Memory B cell (primary cell): Measurements from ENCODE around the gene GABRB3.

Source experiments
- ATAC-seq: fragments of 150-1000 bp; cut with Tn5 transposase; 2 replicates; pipeline ENCODE4 v1.10.0; 2021; ENCODE audit warnings: low read depth, mild to moderate bottlenecking, moderate library complexity
- DNase-seq, 2 donors: peaks; one replicate each; pipeline ENCODE4 v3.0.0; 2022; ENCODE audit warnings: low spot score in 2 of 2
- H3K27ac Mint-ChIP-seq: one replicate; pipeline ENCODE4 v1.8.0; 2022; ENCODE audit warnings: mild to moderate bottlenecking, moderate library complexity, mixed read lengths
- H3K27me3 Mint-ChIP-seq: one replicate; pipeline ENCODE4 v1.8.0; 2022; ENCODE audit warnings: mixed read lengths
- H3K36me3 Mint-ChIP-seq: one replicate; pipeline ENCODE4 v1.8.0; 2022; ENCODE audit warnings: mild to moderate bottlenecking, mixed read lengths
- H3K4me1 Mint-ChIP-seq: one replicate; pipeline ENCODE4 v1.8.0; 2022; ENCODE audit warnings: mixed read lengths
- H3K4me3 Mint-ChIP-seq: one replicate; pipeline ENCODE4 v1.8.0; 2022; ENCODE audit warnings: mild to moderate bottlenecking, moderate library complexity, mixed read lengths
- H3K9me3 Mint-ChIP-seq: one replicate; pipeline ENCODE4 v1.8.0; 2022; ENCODE audit warnings: mixed read lengths

GABRB3 gene

DNA sequence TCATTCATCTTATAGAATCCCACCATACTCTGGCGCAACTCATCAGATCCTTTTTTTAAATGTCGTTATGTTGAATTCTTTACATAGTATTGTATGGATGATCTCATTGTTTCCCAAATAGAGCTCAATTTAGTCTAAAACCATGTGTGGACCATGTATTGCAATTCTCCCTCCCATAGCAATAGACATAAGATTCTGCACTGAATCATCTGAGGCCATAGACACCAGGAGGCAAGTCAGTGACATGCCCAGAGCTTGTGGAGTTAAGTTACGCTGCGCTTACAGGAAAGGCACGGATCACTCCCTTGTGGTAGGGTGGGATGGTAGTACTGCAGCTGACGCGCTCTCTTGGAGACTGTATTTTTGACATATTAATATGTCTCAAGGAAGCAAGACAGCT is 211.0 kb downstream of the GABRB3 start:
- Mint-ChIP-seq H3K9me3 (no peaks in the 10 kb centered on the region), H3K27me3 (no peaks in the 10 kb centered on the region), H3K27ac (no peak overlapping the region), H3K36me3 (no peaks in the 10 kb centered on the region), H3K4me3 (no peak overlapping the region), H3K4me1 (no peaks in the 10 kb centered on the region)
- no peak for DNase-seq
- no peak for ATAC-seq

DNA sequence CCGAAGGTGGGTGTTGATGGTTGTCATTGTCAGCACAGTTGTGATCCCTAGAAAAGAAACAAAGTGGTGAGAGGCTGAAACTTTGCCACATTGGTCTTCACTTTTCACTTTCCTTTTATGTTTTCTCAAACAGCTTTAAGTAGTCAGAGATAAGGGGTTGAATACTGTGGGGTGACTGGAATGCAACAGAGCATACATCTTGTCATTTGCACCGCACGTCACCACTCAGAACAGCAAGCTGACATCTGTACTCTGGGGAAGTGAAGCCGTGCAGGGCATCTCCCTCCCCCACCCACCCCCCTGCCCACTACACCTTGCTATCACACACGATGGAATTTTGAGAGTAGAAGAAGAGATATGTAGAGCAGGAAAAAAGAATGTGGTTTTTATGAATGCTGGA is 211.7 kb downstream of the GABRB3 start:
- no peak overlapping the region for H3K4me3 Mint-ChIP-seq
- H3K36me3 Mint-ChIP-seq, result no peaks in the 10 kb centered on the region
- no peaks in the 10 kb centered on the region for H3K27me3 Mint-ChIP-seq
- no peak for ATAC-seq
- no peak overlapping the region for H3K27ac Mint-ChIP-seq
- DNase-seq, result no peak
- peaks cover 3% of the 10 kb centered on the region for H3K9me3 Mint-ChIP-seq
- no peaks in the 10 kb centered on the region for H3K4me1 Mint-ChIP-seq

DNA sequence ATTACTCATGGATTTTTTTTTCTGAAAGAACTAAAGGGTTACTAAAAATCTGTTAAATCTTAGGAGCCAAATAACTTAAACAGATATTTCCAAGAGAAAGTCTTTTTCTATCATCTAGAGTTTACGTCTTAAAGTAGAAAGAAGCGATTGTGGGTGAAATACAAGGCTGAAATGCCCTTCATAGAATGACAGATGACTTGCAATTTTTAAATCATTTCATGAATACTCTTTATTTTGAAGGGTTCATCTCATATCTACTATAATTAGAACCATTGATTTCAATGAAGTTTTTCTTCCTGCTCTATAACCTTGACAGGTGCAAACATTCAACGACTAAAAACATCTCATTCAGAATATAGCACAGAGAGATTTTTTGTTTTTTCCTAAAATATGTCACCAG is 217.0 kb downstream of the GABRB3 start:
- ATAC-seq (no peak), DNase-seq (no peak)
- H3K9me3 Mint-ChIP-seq, result peaks cover 6% of the 10 kb centered on the region
- H3K27me3 Mint-ChIP-seq, result no peaks in the 10 kb centered on the region
- no peak overlapping the region for H3K4me3 Mint-ChIP-seq
- H3K27ac Mint-ChIP-seq, result no peak overlapping the region
- no peaks in the 10 kb centered on the region for H3K36me3 Mint-ChIP-seq
- no peaks in the 10 kb centered on the region for H3K4me1 Mint-ChIP-seq

DNA sequence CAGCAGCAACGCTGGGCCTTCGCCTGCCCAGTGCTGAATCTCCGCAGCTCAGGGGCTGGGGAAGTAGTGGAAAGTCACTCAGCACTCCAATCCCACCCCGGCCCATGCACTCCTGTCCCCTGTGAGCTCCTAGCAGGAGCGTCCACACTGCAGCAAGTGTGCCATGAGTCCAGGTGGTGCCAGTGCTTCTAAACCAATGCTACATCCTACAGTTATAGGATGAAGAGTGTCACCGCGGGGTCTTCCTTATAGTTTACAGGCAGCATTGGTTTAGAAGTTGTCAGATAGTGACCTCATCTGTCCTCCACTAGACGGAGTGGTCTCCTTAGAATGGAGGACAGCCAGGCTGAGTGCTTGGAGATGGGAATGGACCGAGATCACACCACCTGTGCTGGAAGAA is 221.4 kb downstream of the GABRB3 start:
- peaks cover 10% of the 10 kb centered on the region for H3K9me3 Mint-ChIP-seq
- no peak for DNase-seq
- H3K36me3 Mint-ChIP-seq, result no peaks in the 10 kb centered on the region
- no peaks in the 10 kb centered on the region for H3K4me1 Mint-ChIP-seq
- H3K4me3 Mint-ChIP-seq, result no peak overlapping the region
- ATAC-seq, result no peak
- no peaks in the 10 kb centered on the region for H3K27me3 Mint-ChIP-seq
- H3K27ac Mint-ChIP-seq, result no peak overlapping the region

DNA sequence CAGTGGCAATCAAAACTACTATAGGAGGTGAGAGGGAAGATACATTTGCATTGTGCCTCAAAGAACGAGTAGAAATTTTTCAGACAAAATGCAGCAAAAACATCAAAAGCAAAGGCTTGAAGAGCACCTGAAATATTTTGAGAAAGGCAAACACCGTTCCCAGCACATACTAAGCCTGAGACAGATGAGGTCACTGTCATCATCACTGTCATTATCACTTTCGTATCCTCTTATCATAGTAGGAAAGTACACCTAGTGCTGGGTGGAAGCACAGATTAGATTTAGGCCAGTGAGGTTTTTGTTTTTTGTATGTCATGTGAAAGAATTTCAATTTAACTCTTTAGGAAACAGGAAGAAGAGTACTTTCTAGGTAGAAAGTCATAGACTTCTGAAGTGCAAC is 222.0 kb downstream of the GABRB3 start:
- Mint-ChIP-seq H3K9me3 (peaks cover 8% of the 10 kb centered on the region), H3K4me1 (no peaks in the 10 kb centered on the region), H3K4me3 (no peak overlapping the region), H3K27ac (no peak overlapping the region), H3K36me3 (no peaks in the 10 kb centered on the region), H3K27me3 (no peaks in the 10 kb centered on the region)
- ATAC-seq (no peak), DNase-seq (no peak)

DNA sequence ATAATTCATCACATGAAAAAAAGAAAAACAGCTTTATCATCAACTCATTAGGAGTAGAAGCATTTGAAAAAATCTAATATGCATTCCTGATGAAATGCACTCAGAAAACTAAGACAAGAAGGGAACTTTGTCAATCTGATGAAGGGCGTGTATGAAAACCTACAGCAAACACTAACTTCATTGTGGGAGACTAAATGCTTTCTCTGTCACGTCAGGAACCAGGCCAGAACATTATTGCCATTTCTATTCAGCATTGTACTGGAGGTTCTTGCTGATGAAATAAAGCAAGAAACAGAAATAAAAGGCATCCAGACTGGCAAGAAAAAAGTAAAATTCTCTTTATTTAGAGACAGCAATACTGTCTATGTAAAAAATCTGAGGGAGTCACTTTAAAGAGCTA is 235.2 kb downstream of the GABRB3 start:
- Mint-ChIP-seq H3K27ac (no peak overlapping the region), H3K36me3 (no peaks in the 10 kb centered on the region), H3K27me3 (no peaks in the 10 kb centered on the region), H3K9me3 (peaks cover 15% of the 10 kb centered on the region), H3K4me1 (no peaks in the 10 kb centered on the region), H3K4me3 (no peak overlapping the region)
- no peak for DNase-seq
- ATAC-seq, result no peak

DNA sequence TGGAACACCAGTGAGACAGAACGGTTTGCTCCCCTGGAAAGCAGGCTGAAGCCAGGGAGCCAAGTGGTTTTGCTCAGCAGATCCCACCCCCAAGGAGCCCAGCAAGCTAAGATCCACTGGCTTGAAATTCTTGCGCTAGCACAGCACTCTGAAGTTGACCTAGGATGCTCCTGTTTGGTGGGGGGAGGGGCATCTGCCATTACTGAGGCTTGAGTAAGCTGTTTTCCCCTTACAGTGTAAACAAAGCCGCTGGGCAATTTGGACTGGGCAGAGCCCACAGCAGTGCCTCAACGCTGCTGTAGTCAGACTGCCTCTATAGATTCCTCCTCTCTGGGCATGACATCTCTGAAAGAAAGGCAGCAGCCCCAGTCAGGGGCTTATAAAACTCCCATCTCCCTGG is 241.4 kb downstream of the GABRB3 start:
- H3K4me3 Mint-ChIP-seq, result no peak overlapping the region

DNA sequence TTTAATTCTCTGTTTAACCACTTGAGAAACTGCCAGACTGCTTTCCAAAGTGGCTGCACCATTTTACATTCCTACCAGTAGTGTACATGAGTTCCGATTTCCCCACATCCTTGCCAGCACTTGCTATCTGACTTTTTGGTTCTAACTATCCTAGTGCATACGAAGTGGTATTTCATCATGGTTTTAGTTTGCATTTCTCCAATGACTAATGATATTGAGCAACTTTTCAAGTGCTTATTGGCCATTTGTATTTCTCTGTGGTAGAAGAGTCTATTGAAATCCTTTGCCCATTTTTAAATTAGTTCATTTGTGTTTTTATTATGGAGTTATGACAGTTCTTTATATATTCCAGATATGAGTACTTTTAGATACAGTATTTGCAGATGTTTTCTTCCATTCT is 247.8 kb downstream of the GABRB3 start:
- peaks cover 2% of the 10 kb centered on the region for H3K9me3 Mint-ChIP-seq
- H3K4me3 Mint-ChIP-seq, result no peak overlapping the region

More for the DNA sequence above, 241.4 kb downstream of the GABRB3 start:
- H3K9me3 Mint-ChIP-seq, result peaks cover 14% of the 10 kb centered on the region
- H3K27me3 Mint-ChIP-seq, result no peaks in the 10 kb centered on the region
- no peak overlapping the region for H3K27ac Mint-ChIP-seq
- no peaks in the 10 kb centered on the region for H3K36me3 Mint-ChIP-seq
- DNase-seq, result no peak
- H3K4me1 Mint-ChIP-seq, result no peaks in the 10 kb centered on the region
- ATAC-seq, result no peak

DNA sequence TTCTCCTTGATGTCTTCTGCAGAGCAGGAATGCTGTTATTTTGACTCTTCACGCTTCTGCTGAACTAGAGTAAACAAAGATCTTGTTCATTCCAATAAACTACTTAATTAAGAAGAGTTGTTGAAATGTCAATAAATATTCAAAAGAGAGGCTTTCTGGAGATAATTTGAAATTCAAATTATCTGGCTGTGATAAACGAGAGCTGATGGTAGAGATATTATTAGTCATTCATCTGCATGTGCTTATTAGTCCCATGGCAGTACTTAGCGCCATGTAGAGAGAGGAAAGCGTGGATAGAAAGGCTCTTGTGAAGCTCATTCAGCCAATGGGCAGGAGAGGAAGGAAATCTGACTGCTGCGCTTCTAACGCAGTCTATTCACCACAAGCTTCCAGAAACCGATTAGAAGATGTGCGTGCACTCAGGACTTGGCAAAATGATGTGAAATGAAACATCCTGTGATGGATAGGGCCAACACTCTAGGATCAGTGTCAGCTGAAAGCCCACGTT is 251.1 kb downstream of the GABRB3 start:
- H3K4me3 Mint-ChIP-seq, result no peak overlapping the region
- no peaks in the 10 kb centered on the region for H3K36me3 Mint-ChIP-seq
- ATAC-seq (no peak), DNase-seq (no peak)
- H3K9me3 Mint-ChIP-seq, result peaks cover 2% of the 10 kb centered on the region
- no peak overlapping the region for H3K27ac Mint-ChIP-seq
- H3K4me1 Mint-ChIP-seq, result no peaks in the 10 kb centered on the region
- H3K27me3 Mint-ChIP-seq, result no peaks in the 10 kb centered on the region

More for the DNA sequence above, 247.8 kb downstream of the GABRB3 start:
- H3K27me3 Mint-ChIP-seq, result no peaks in the 10 kb centered on the region
- DNase-seq (no peak), ATAC-seq (no peak)
- no peak overlapping the region for H3K27ac Mint-ChIP-seq
- no peaks in the 10 kb centered on the region for H3K36me3 Mint-ChIP-seq
- H3K4me1 Mint-ChIP-seq, result no peaks in the 10 kb centered on the region

DNA sequence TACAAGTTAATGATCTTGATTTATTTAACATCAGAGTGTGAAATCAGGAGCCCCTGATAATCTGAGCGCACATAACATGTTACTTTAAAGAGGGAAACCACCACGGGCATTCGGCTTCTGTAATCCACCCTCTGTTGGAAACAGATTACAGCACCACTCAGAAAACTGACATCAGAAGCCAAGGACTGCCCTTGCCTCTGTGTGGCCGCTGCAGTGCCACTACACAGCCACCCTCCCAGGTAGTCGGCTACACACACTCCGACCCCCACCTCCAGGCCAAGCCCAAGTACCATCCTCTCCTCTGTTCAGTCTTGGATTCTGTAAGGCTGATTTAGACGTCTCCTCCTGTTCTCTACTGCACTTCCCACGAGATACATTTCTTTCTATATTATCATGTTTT is 251.7 kb downstream of the GABRB3 start:
- H3K4me3 Mint-ChIP-seq, result no peak overlapping the region
- H3K27ac Mint-ChIP-seq, result no peak overlapping the region
- H3K36me3 Mint-ChIP-seq, result no peaks in the 10 kb centered on the region
- ATAC-seq (no peak), DNase-seq (no peak)
- peaks cover 2% of the 10 kb centered on the region for H3K9me3 Mint-ChIP-seq
- H3K4me1 Mint-ChIP-seq, result no peaks in the 10 kb centered on the region
- H3K27me3 Mint-ChIP-seq, result no peaks in the 10 kb centered on the region

DNA sequence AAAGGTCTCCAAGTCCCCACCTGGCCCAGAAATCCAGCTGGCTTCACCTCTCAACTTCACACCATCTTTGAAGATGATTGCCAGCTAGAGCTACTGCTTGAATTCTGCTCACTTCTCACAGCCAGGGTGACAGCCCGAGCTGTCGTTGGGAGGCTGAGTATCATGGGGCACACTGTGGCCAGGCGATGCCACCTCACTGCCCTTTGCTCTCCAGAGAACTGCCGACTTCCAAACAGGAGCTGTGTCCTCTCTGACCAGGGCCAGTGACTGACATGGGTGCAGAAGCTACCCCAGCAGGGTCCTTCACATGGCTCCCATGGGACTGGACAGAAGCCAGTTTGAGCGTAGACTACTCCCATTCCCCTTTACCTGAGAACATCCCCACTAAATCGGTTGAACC is 254.0 kb downstream of the GABRB3 start:
- no peak for DNase-seq
- no peak for ATAC-seq
- H3K27ac Mint-ChIP-seq, result no peak overlapping the region

DNA sequence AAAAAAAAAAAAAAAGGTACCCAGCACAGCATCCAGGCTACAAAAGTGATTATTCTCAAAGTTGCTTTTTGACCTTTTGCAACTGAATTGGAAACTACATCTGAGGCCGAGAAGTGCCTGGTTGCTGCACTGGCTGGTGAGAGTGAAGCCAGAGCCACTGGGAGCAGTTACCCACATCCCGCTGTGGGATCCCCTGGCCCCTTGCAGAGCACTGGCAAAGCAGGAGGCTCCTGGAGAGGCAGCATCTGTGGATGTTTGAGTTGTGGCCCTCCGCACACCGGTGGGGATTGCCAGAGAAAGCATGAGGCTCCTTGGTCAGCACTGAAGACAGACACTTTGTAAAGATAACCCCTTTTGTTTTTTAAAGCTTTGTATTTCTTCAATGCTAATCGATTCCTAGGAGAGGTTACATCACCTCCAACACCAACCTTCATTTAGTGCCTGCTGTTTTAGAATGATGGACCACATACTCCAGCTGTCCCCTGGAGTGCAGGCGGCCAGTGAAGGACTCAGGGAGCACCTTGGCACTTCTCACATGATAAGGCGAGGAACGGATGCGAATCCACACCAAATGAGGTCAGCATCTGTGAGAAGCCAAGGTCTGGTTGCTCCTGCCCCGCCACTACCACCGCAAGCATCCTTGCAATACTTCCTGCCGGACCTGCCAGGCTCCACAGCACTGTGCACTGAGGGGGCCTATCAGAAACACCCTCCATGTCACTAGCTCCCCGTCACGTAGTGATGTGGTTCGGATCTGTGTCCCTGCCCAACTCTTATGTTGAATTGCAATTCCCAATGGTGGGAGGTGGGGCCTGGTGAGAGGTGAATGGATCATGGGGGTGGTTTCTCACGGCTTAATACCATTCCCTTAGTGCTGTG is 256.5 kb downstream of the GABRB3 start:
- ATAC-seq, result no peak
- no peak overlapping the region for H3K4me3 Mint-ChIP-seq

More for the DNA sequence above, 254.0 kb downstream of the GABRB3 start:
- Mint-ChIP-seq H3K36me3 (no peaks in the 10 kb centered on the region), H3K9me3 (peaks cover 2% of the 10 kb centered on the region), H3K4me3 (no peak overlapping the region), H3K4me1 (no peaks in the 10 kb centered on the region), H3K27me3 (no peaks in the 10 kb centered on the region)

DNA sequence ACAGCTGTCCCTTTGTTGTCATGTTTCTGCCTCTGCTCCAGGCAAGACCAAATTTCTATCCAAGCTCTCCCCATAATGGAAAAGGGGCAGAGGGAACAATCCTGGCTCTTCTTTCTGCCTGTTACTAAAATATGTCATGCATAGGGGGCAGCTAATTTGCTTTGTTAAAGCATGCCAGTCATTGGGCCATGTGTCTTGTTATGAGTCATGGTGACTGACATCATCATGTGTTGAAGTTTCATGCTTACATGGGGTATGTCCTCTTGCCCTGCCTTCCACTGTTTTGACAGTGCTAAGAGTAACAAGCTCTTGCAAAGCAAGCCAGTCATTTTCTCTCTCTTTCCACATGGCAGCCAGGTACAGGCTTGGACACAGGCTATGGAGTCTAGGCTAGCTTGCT is 268.9 kb downstream of the GABRB3 start:
- Mint-ChIP-seq H3K27me3 (no peaks in the 10 kb centered on the region), H3K4me1 (no peaks in the 10 kb centered on the region)

More for the DNA sequence above, 256.5 kb downstream of the GABRB3 start:
- Mint-ChIP-seq H3K27me3 (no peaks in the 10 kb centered on the region), H3K36me3 (no peaks in the 10 kb centered on the region), H3K9me3 (peaks cover 5% of the 10 kb centered on the region), H3K4me1 (no peaks in the 10 kb centered on the region), H3K27ac (no peak overlapping the region)
- DNase-seq, result no peak

More for the DNA sequence above, 268.9 kb downstream of the GABRB3 start:
- ATAC-seq, result no peak
- Mint-ChIP-seq H3K4me3 (no peak overlapping the region), H3K9me3 (no peaks in the 10 kb centered on the region), H3K36me3 (no peaks in the 10 kb centered on the region), H3K27ac (no peak overlapping the region)
- no peak for DNase-seq
